Progenitor cell of endocrine pancreas (in vitro differentiated cells): ENCODE measurements around the gene SEC24D. TPM values are rescaled to one million over a fixed set of nuclear protein-coding genes. Genes with fewer than 3 reads are reported as not detected.

ENCODE experiments used
- DNase-seq: peaks from one replicate; pipeline ENCODE4 v3.0.0; 2021; ENCODE audit warnings: low spot score; ENCODE audit not compliant: unreplicated experiment
- H3K27ac Mint-ChIP-seq: 2 replicates; pipeline ENCODE4 v1.8.0; 2021; ENCODE audit warnings: mild to moderate bottlenecking, moderate library complexity, mixed read lengths
- H3K27me3 Mint-ChIP-seq: 2 replicates; pipeline ENCODE4 v1.8.0; 2021; ENCODE audit warnings: mixed read lengths
- H3K36me3 Mint-ChIP-seq: 2 replicates; pipeline ENCODE4 v1.8.0; 2022; ENCODE audit warnings: mixed read lengths; ENCODE audit not compliant: insufficient read depth
- H3K4me1 Mint-ChIP-seq: 2 replicates; pipeline ENCODE4 v1.8.0; 2021; ENCODE audit warnings: low read depth, mixed read lengths
- H3K4me3 Mint-ChIP-seq: 2 replicates; pipeline ENCODE4 v1.8.0; 2021; ENCODE audit warnings: low read depth, mild to moderate bottlenecking, moderate library complexity, mixed read lengths
- H3K9me3 Mint-ChIP-seq: 2 replicates; pipeline ENCODE4 v1.8.0; 2021; ENCODE audit warnings: low read depth, mixed read lengths
- CTCF ChIP-seq: fragments of 200-600 bp; sonication (generic); IDR thresholded peaks from one replicate; pipeline ENCODE4 v1.5.0; 2021; ENCODE audit warnings: antibody characterized with exemption, mild to moderate bottlenecking; ENCODE audit not compliant: unreplicated experiment
- total RNA-seq: library from RNA; stranded (reverse); gene quantifications from 2 replicates; pipeline ENCODE4 v1.2.1, GENCODE V29; 2021

The SEC24D gene
- total RNA-seq, 1 donor from 2014 or later = 30.2 TPM

GRCh38 chr4:118877797-118878196 lies 41.9 kb upstream of the SEC24D start:
- H3K4me3 Mint-ChIP-seq = no peak overlapping the region
- H3K27ac Mint-ChIP-seq = no peak overlapping the region
- no peaks in the 10 kb centered on the region for H3K27me3 Mint-ChIP-seq
- H3K36me3 Mint-ChIP-seq = no peaks in the 10 kb centered on the region
- peaks cover 13% of the 10 kb centered on the region for H3K9me3 Mint-ChIP-seq
- TF ChIP-seq CTCF = no peak
- no peak for DNase-seq
- H3K4me1 Mint-ChIP-seq = no peaks in the 10 kb centered on the region

GRCh38 chr4:118872181-118872580 lies 36.3 kb upstream of the SEC24D start:
- Mint-ChIP-seq H3K36me3 (no peaks in the 10 kb centered on the region), H3K9me3 (peaks cover under 1% of the 10 kb centered on the region), H3K27me3 (no peaks in the 10 kb centered on the region), H3K27ac (no peak overlapping the region), H3K4me1 (no peaks in the 10 kb centered on the region), H3K4me3 (no peak overlapping the region)
- TF ChIP-seq CTCF = no peak
- DNase-seq = no peak

- DNase-seq = no peak
- Mint-ChIP-seq H3K27me3 (peaks cover 4% of the 10 kb centered on the region), H3K9me3 (no peaks in the 10 kb centered on the region), H3K4me3 (no peak overlapping the region), H3K4me1 (no peaks in the 10 kb centered on the region), H3K36me3 (no peaks in the 10 kb centered on the region), H3K27ac (no peak overlapping the region)
- TF ChIP-seq CTCF = no peak
Measured at GRCh38 chr4:118869808-118870342, 33.9 kb upstream of the SEC24D start.

GRCh38 chr4:118867311-118868067 lies 31.6 kb upstream of the SEC24D start:
- peaks cover 4% of the 10 kb centered on the region for H3K27me3 Mint-ChIP-seq
- H3K4me1 Mint-ChIP-seq = no peaks in the 10 kb centered on the region
- TF ChIP-seq CTCF = no peak
- no peaks in the 10 kb centered on the region for H3K9me3 Mint-ChIP-seq
- DNase-seq = no peak
- no peaks in the 10 kb centered on the region for H3K36me3 Mint-ChIP-seq
- no peak overlapping the region for H3K4me3 Mint-ChIP-seq
- H3K27ac Mint-ChIP-seq = no peak overlapping the region

GRCh38 chr4:118866442-118866841 lies 30.5 kb upstream of the SEC24D start:
- no peak overlapping the region for H3K27ac Mint-ChIP-seq
- DNase-seq = no peak
- no peaks in the 10 kb centered on the region for H3K36me3 Mint-ChIP-seq
- peaks cover 4% of the 10 kb centered on the region for H3K27me3 Mint-ChIP-seq
- no peaks in the 10 kb centered on the region for H3K4me1 Mint-ChIP-seq
- no peak for TF ChIP-seq CTCF
- H3K4me3 Mint-ChIP-seq = no peak overlapping the region
- H3K9me3 Mint-ChIP-seq = no peaks in the 10 kb centered on the region
